Measurements from ENCODE around the gene CACNA2D3. TPM values are rescaled to one million over a fixed set of nuclear protein-coding genes. Genes with fewer than 3 reads are reported as not detected.

The CACNA2D3 gene
- total RNA-seq, 1 experiment from 2014 or later = not detected

GRCh38 chr3:54556630-54557029 is 434.3 kb downstream of the CACNA2D3 start:
- Mint-ChIP-seq H3K27me3 (ENCODE audit: insufficient read depth, unreplicated experiment) (peaks cover 1% of the 10 kb centered on the region), H3K4me1 (ENCODE audit: low read depth, unreplicated experiment) (no peaks in the 10 kb centered on the region), H3K4me3 (ENCODE audit: unreplicated experiment) (no peak overlapping the region), H3K27ac (ENCODE audit: unreplicated experiment) (no peak overlapping the region), H3K36me3 (ENCODE audit: insufficient read depth, unreplicated experiment) (no peaks in the 10 kb centered on the region), H3K9me3 (ENCODE audit: unreplicated experiment) (no peaks in the 10 kb centered on the region)
- Histone ChIP-seq H3K9me3 (no peaks in the 10 kb centered on the region; the same call in 1 of the 2 replicates), H3K36me3 (ENCODE audit: control insufficient read depth, insufficient read depth, low read length) (no peaks in the 10 kb centered on the region), H3K4me1 (no peaks in the 10 kb centered on the region), H3K27me3 (replicated peaks; ENCODE audit: control insufficient read depth, insufficient read depth, low read length) (no peaks in the 10 kb centered on the region), H3K4me3 (ENCODE audit: low read depth, low read length) (no peak overlapping the region)
- no peak for TF ChIP-seq CTCF (IDR thresholded peaks at IDR 0.05; ENCODE audit: insufficient read depth in 1 of 2, low read depth in 1 of 2, low read length in 1 of 2, severe bottlenecking in 1 of 2, unreplicated experiment in 1 of 2)
- DNase-seq = no peak
- ChIA-PET POLR2A (no interaction called here), CTCF (no interaction called here)
- intact Hi-C loops (cut with micrococcal nuclease; ENCODE audit: unreplicated experiment) = no loop called here
- no TSS peak for BruUV-seq (replicated peaks)

GRCh38 chr3:54557538-54558428 is 435.4 kb downstream of the CACNA2D3 start:
- H3K4me1 Mint-ChIP-seq (ENCODE audit: low read depth, unreplicated experiment) = no peaks in the 10 kb centered on the region
- intact Hi-C loops (cut with micrococcal nuclease; ENCODE audit: unreplicated experiment) = no loop called here
- H3K27me3 Mint-ChIP-seq (ENCODE audit: insufficient read depth, unreplicated experiment) = peaks cover 3% of the 10 kb centered on the region
- no peaks in the 10 kb centered on the region for H3K9me3 Mint-ChIP-seq (ENCODE audit: unreplicated experiment)
- ChIA-PET POLR2A (no interaction called here), CTCF (no interaction called here)
- no peak for DNase-seq
- no peaks in the 10 kb centered on the region for H3K36me3 ChIP-seq (ENCODE audit: control insufficient read depth, insufficient read depth, low read length)
- no peaks in the 10 kb centered on the region for H3K4me1 ChIP-seq
- no peak for TF ChIP-seq CTCF (IDR thresholded peaks at IDR 0.05; ENCODE audit: insufficient read depth in 1 of 2, low read depth in 1 of 2, low read length in 1 of 2, severe bottlenecking in 1 of 2, unreplicated experiment in 1 of 2)
- BruUV-seq (replicated peaks) = no TSS peak
- H3K27ac Mint-ChIP-seq (ENCODE audit: unreplicated experiment) = no peak overlapping the region
- no peak overlapping the region for H3K4me3 Mint-ChIP-seq (ENCODE audit: unreplicated experiment)
- no peaks in the 10 kb centered on the region for H3K27me3 ChIP-seq (replicated peaks; ENCODE audit: control insufficient read depth, insufficient read depth, low read length)
- H3K36me3 Mint-ChIP-seq (ENCODE audit: insufficient read depth, unreplicated experiment) = no peaks in the 10 kb centered on the region
- no peak overlapping the region for H3K4me3 ChIP-seq (ENCODE audit: low read depth, low read length)
- no peaks in the 10 kb centered on the region; the same call in 1 of the 2 replicates for H3K9me3 ChIP-seq

GRCh38 chr3:54563501-54564200 is 441.3 kb downstream of the CACNA2D3 start:
- Mint-ChIP-seq H3K4me3 (ENCODE audit: unreplicated experiment) (no peak overlapping the region), H3K27ac (ENCODE audit: unreplicated experiment) (no peak overlapping the region), H3K27me3 (ENCODE audit: insufficient read depth, unreplicated experiment) (peaks cover 6% of the 10 kb centered on the region), H3K36me3 (ENCODE audit: insufficient read depth, unreplicated experiment) (no peaks in the 10 kb centered on the region), H3K4me1 (ENCODE audit: low read depth, unreplicated experiment) (no peaks in the 10 kb centered on the region), H3K9me3 (ENCODE audit: unreplicated experiment) (no peaks in the 10 kb centered on the region)
- no TSS peak for BruUV-seq (replicated peaks)
- POLR2A ChIA-PET = no interaction called here
- no peak overlapping the region for H3K4me3 ChIP-seq (ENCODE audit: low read depth, low read length)
- DNase-seq = no peak
- CTCF ChIA-PET = interaction anchor here (0.6 kb wide), 1 partner anchor 1577 kb away, joined by 4 read pairs; no protein-coding TSS in a partner anchor
- no peaks in the 10 kb centered on the region for H3K36me3 ChIP-seq (ENCODE audit: control insufficient read depth, insufficient read depth, low read length)
- H3K9me3 ChIP-seq = no peaks in the 10 kb centered on the region; the same call in 1 of the 2 replicates
- H3K4me1 ChIP-seq = no peaks in the 10 kb centered on the region
- TF ChIP-seq CTCF (IDR thresholded peaks at IDR 0.05; ENCODE audit: insufficient read depth in 1 of 2, low read depth in 1 of 2, low read length in 1 of 2, severe bottlenecking in 1 of 2, unreplicated experiment in 1 of 2) = no peak
- intact Hi-C loops (cut with micrococcal nuclease; ENCODE audit: unreplicated experiment) = no loop called here
- H3K27me3 ChIP-seq (replicated peaks; ENCODE audit: control insufficient read depth, insufficient read depth, low read length) = no peaks in the 10 kb centered on the region

Measured in Caco-2 (cell line).